Skeletal muscle cell (primary cell): ENCODE results near the gene MYO1H.

Source experiments
- DNase-seq: peaks from one replicate; pipeline ENCODE4 v3.0.0-alpha.2; 2010; ENCODE audit warnings: low read depth
- H3K4me3 ChIP-seq: 2 replicates; pipeline ENCODE4 v1.5.1; 2011; ENCODE audit warnings: low read depth, mild to moderate bottlenecking, control low read depth, low read length, moderate library complexity

Gene MYO1H

GRCh38 chr12:109444259-109444658, 96.6 kb downstream of the MYO1H start:
- H3K4me3 ChIP-seq = no peak overlapping the region
- no peak for DNase-seq

GRCh38 chr12:109445191-109445609, 97.5 kb downstream of the MYO1H start:
- peak; percentile 65 for DNase-seq
- H3K4me3 ChIP-seq = no peak overlapping the region

GRCh38 chr12:109446869-109447268, 99.2 kb downstream of the MYO1H start:
- no peak for DNase-seq

GRCh38 chr12:109447482-109447881, 99.8 kb downstream of the MYO1H start:
- H3K4me3 ChIP-seq = no peak overlapping the region

More at GRCh38 chr12:109446869-109447268, 99.2 kb downstream of the MYO1H start:
- no peak overlapping the region for H3K4me3 ChIP-seq

GRCh38 chr12:109448272-109448671, 100.6 kb downstream of the MYO1H start:
- no peak for DNase-seq
- H3K4me3 ChIP-seq = no peak overlapping the region

More at GRCh38 chr12:109447482-109447881, 99.8 kb downstream of the MYO1H start:
- no peak for DNase-seq

- H3K4me3 ChIP-seq = no peak overlapping the region
- no peak for DNase-seq
Measured at GRCh38 chr12:109448707-109449390, 101.1 kb downstream of the MYO1H start.

GRCh38 chr12:109449845-109450532, 102.3 kb downstream of the MYO1H start:
- DNase-seq = no peak
- H3K4me3 ChIP-seq = no peak overlapping the region

- H3K4me3 ChIP-seq = no peak overlapping the region
- no peak for DNase-seq
Measured at GRCh38 chr12:109450980-109451379, 103.3 kb downstream of the MYO1H start.

GRCh38 chr12:109451400-109451799, 103.7 kb downstream of the MYO1H start:
- no peak for DNase-seq
- no peak overlapping the region for H3K4me3 ChIP-seq

- DNase-seq = no peak
- H3K4me3 ChIP-seq = no peak overlapping the region
Measured at GRCh38 chr12:109452489-109452888, 104.8 kb downstream of the MYO1H start.

- H3K4me3 ChIP-seq = no peak overlapping the region
- DNase-seq = no peak
Measured at GRCh38 chr12:109455706-109456105, 108.0 kb downstream of the MYO1H start.

- DNase-seq = no peak
- H3K4me3 ChIP-seq = no peak overlapping the region
Measured at GRCh38 chr12:109458086-109458485, 110.4 kb downstream of the MYO1H start.

GRCh38 chr12:109458771-109459208, 111.1 kb downstream of the MYO1H start:
- H3K4me3 ChIP-seq = no peak overlapping the region
- DNase-seq = no peak

- H3K4me3 ChIP-seq = no peak overlapping the region
- DNase-seq = no peak
Measured at GRCh38 chr12:109459247-109459646, 111.5 kb downstream of the MYO1H start.

GRCh38 chr12:109460538-109460937, 112.8 kb downstream of the MYO1H start:
- H3K4me3 ChIP-seq = no peak overlapping the region
- DNase-seq = no peak

- no peak for DNase-seq
Measured at GRCh38 chr12:109461049-109461845, 113.5 kb downstream of the MYO1H start.

GRCh38 chr12:109461846-109462756, 114.4 kb downstream of the MYO1H start:
- DNase-seq = peak; percentile 90
- H3K4me3 ChIP-seq = no peak overlapping the region

More at GRCh38 chr12:109461049-109461845, 113.5 kb downstream of the MYO1H start:
- no peak overlapping the region for H3K4me3 ChIP-seq

GRCh38 chr12:109462868-109463692, 115.4 kb downstream of the MYO1H start:
- peak; percentile 93 for DNase-seq
- H3K4me3 ChIP-seq = peak overlapping the region; percentile 27
